Common myeloid progenitor, CD34-positive (primary cell): Measurements from ENCODE around the gene TENM4.

Experiments used
- CTCF ChIA-PET: fragments of 350-600 bp; sonication (Branson Sonifier 250); formaldehyde crosslinking; loops from one replicate; lab custom pipeline; 2021; ENCODE audit warnings: antibody characterized with exemption; lab: Charles Lee
- POLR2A ChIA-PET: fragments of 350-600 bp; sonication (Branson Sonifier 250); formaldehyde crosslinking; loops from one replicate; lab custom pipeline; 2021; ENCODE audit warnings: antibody characterized with exemption; lab: Charles Lee
- DNase-seq, 3 donors: peaks; one replicate each; pipeline versions ENCODE4 v3.0.0 to v3.0.0-alpha.2; 2013
- H3K27ac ChIP-seq, 2 experiments: 1 replicate in 1 of 2; 2 replicates in 1 of 2; pipeline ENCODE4 v1.7.0; 2013; ENCODE audit warnings: inconsistent platforms in 2 of 2, low read length in 2 of 2, mild to moderate bottlenecking in 2 of 2, low read depth in 1 of 2, moderate library complexity in 1 of 2; ENCODE audit not compliant: severe bottlenecking in 2 of 2, insufficient read depth in 1 of 2, poor library complexity in 1 of 2
- H3K27me3 ChIP-seq, 5 experiments: replicated peaks in 2 of 5; 1 replicate in 3 of 5; 2 replicates in 2 of 5; pipeline versions ENCODE4 v1.6.1 to v1.7.0; 2013; ENCODE audit warnings: low read length in 4 of 5, mild to moderate bottlenecking in 2 of 5, moderate library complexity in 2 of 5, inconsistent platforms in 1 of 5; ENCODE audit not compliant: insufficient read depth in 5 of 5, control insufficient read depth in 4 of 5
- H3K36me3 ChIP-seq, 4 experiments: 1 replicate in 2 of 4; 2 replicates in 2 of 4; pipeline versions ENCODE4 v1.6.1 to v1.7.0; 2013; ENCODE audit warnings: low read length in 3 of 4, control low read depth in 1 of 4, mild to moderate bottlenecking in 1 of 4; ENCODE audit not compliant: control insufficient read depth in 4 of 4, insufficient read depth in 4 of 4
- H3K4me1 ChIP-seq, 4 experiments: 1 replicate in 3 of 4; 2 replicates in 1 of 4; pipeline versions ENCODE4 v1.6.1 to v1.7.1; 2013; ENCODE audit warnings: low read length in 3 of 4, mild to moderate bottlenecking in 3 of 4, control low read depth in 1 of 4, inconsistent platforms in 1 of 4, moderate library complexity in 1 of 4; ENCODE audit not compliant: control insufficient read depth in 4 of 4, insufficient read depth in 4 of 4; ENCODE audit errors: control extremely low read depth in 1 of 4
- H3K4me3 ChIP-seq, 7 experiments: 1 replicate in 4 of 7; 2 replicates in 3 of 7; pipeline versions ENCODE4 v1.5.1 to v1.7.0; 2013; ENCODE audit warnings: mild to moderate bottlenecking in 7 of 7, low read length in 6 of 7, moderate library complexity in 6 of 7, inconsistent platforms in 2 of 7, low read depth in 2 of 7, control low read depth in 1 of 7; ENCODE audit not compliant: insufficient read depth in 4 of 7, control insufficient read depth in 1 of 7; ENCODE audit errors: extremely low read depth in 1 of 7
- H3K9me3 ChIP-seq, 5 experiments: 1 replicate in 4 of 5; 2 replicates in 1 of 5; pipeline versions ENCODE4 v1.6.1 to v1.7.1; 2013; ENCODE audit warnings: low read length in 4 of 5, mild to moderate bottlenecking in 2 of 5, inconsistent platforms in 1 of 5, low read depth in 1 of 5, moderate library complexity in 1 of 5; ENCODE audit not compliant: control insufficient read depth in 4 of 5, insufficient read depth in 2 of 5; ENCODE audit errors: control extremely low read depth in 1 of 5
- WGBS: methylation state at CpG from one replicate; pipeline ENCODE4 v1.1.5; 2013; ENCODE audit not compliant: insufficient coverage; 5-methylcytosine and 5-hydroxymethylcytosine counted together

Gene TENM4

DNA sequence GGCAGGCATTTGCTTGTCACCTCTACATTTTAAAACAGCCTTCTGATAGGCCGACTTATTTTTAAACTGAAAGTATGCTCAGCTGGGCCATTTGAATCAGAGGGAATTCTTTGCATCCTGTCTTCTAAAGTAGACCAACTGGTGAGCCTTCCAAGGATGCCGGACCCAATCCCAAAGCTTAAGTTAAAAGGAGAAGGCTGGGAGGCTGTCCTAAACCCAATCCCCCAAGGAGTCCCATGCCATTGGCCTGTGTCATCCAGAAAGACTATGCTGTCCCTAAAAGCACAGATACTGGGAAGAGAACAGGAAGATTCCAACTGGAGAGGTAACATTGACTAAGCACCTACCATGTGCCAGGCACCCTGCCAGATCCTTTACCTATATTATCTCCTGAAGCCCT lies 18.0 kb downstream of the TENM4 start:
- no peak for DNase-seq
- Histone ChIP-seq H3K36me3 (no peaks in the 10 kb centered on the region), H3K4me1 (no peaks in the 10 kb centered on the region), H3K9me3 (peaks cover 0 to 1% (median 0%) of the 10 kb centered on the region in 5 experiments), H3K27ac (no peak overlapping the region), H3K27me3 (peaks cover 0 to 10% (median 4%) of the 10 kb centered on the region in 5 experiments), H3K4me3 (no peak overlapping the region)
- WGBS: 96% methylated on average over 2 of the region's 2 CpGs
- POLR2A ChIA-PET: no interaction called here
- CTCF ChIA-PET: no interaction called here

DNA sequence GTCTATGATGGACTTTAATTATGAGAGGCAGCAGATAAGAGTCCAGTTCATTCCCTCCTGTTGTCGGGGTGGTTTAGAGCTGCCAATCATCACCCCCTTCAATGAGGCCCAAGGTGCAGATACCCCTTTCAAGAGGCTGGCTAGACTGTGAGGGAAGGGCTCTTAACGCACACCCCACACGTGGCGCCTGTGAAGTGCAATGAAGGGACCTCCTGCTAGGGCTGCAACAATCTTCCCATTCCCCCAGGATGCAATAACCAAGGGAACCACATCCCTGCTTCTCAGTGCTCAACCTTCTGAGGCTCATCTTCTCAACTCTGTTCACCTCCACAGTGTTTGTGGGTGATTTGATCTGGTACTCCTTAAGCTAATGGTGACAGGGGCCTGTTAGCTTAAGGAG lies 19.0 kb downstream of the TENM4 start:
- Histone ChIP-seq H3K27ac (no peak overlapping the region), H3K4me1 (no peaks in the 10 kb centered on the region), H3K9me3 (peaks cover 0 to 1% (median 0%) of the 10 kb centered on the region in 5 experiments), H3K27me3 (peaks cover 0 to 9% (median 4%) of the 10 kb centered on the region in 5 experiments), H3K36me3 (no peaks in the 10 kb centered on the region), H3K4me3 (no peak overlapping the region)
- ChIA-PET CTCF (no interaction called here), POLR2A (no interaction called here)
- 88% methylated on average over 2 of the region's 4 CpGs for WGBS
- no peak for DNase-seq

DNA sequence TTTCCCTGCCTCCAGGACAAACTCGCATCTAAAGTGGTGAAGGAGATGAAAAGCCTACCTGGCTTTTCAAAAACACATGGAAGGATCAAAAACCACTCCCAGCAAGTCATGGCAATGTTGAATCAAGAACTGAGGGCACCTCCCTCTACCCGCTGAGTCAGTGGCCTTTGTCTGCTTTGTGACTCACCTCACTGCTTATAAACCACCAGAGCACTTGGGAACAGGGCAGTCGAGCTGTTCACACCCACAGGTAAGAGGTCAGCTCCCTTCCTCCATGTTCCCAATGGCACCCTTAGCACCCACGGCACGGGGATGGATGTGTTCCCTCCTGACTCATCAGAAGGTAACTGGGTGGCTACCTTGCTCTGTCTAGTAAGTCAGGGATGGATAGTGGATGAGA lies 21.7 kb downstream of the TENM4 start:
- Histone ChIP-seq H3K4me1 (no peaks in the 10 kb centered on the region), H3K27me3 (peaks cover 0 to 9% (median 4%) of the 10 kb centered on the region in 5 experiments), H3K36me3 (no peaks in the 10 kb centered on the region), H3K27ac (no peak overlapping the region), H3K9me3 (peaks cover 0 to 11% (median 1%) of the 10 kb centered on the region in 5 experiments), H3K4me3 (no peak overlapping the region)
- ChIA-PET CTCF (no interaction called here), POLR2A (no interaction called here)
- no peak for DNase-seq
- WGBS: 100% methylated on average over 1 of the region's 5 CpGs

DNA sequence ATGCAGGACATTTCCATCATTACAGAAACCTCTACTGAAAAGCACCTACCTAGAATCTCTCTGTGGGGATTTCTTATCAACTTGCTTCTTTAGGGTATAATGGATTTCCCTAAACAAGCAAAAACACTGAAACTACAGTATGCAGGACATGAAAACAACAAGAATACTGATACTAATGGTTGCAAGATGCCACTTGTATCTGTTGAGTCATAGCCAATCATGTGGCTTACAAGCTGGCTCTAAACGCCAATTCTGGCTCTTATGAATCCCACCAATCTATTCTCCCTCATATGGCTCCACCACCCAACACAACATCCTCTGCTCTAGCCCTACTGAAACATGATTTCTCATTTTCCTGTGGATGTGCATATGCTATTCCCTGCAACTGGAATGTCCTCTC lies 22.6 kb downstream of the TENM4 start:
- no peaks in the 10 kb centered on the region for H3K4me1 ChIP-seq
- H3K27ac ChIP-seq: no peak overlapping the region
- 93% methylated on average over 1 of the region's 1 CpG for WGBS
- H3K4me3 ChIP-seq: no peak overlapping the region
- no peak for DNase-seq
- CTCF ChIA-PET: no interaction called here
- no peaks in the 10 kb centered on the region for H3K36me3 ChIP-seq
- peaks cover 0 to 9% (median 4%) of the 10 kb centered on the region in 5 experiments for H3K27me3 ChIP-seq
- H3K9me3 ChIP-seq: peaks cover 0 to 11% (median 1%) of the 10 kb centered on the region in 5 experiments
- POLR2A ChIA-PET: no interaction called here

DNA sequence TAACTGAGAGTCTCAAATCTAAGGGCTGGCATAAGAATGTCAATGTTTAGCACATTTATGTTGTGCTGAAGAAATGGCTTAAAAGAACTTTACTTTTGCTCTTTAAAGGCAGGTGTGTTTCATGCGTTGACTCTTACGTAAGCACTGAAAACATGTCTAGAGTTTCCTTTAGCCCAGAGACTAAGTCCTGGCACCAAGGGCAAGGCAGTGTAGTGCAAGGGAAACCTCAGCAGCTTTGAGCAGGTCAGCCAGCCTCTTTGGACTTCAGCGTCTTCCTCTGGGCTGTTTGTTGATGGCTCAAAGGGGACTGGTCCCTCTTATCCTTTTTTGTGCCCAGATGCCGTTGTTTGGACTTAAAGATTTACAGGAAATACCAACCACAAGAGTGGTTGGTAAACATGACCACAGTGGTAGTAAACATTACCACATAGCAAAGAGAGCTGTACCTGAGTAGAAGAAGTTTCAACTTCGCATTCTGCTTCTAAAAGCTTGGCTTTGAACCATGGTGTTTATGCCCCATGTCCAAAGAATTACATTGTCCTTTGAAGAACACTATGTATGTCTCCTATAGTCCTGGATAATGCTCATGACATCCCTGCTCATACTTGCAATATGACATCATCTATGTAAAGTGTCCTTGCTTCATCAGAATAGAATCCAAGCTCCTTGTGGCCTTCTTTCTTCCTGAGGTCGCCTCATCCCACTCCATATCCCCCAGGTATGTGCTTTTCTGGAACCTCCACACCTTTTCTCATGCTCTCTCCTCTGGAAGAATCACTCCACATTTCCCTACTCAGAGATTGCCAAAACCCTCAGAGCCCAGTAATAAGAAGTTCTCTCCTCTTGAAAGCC lies 23.5 kb downstream of the TENM4 start:
- POLR2A ChIA-PET: no interaction called here
- H3K27ac ChIP-seq: no peak overlapping the region
- peaks cover 0 to 9% (median 4%) of the 10 kb centered on the region in 5 experiments for H3K27me3 ChIP-seq
- WGBS: 98% methylated on average over 4 of the region's 6 CpGs
- peaks cover 0 to 11% (median 1%) of the 10 kb centered on the region in 5 experiments for H3K9me3 ChIP-seq
- CTCF ChIA-PET: no interaction called here
- no peaks in the 10 kb centered on the region for H3K4me1 ChIP-seq
- DNase-seq: no peak
- no peak overlapping the region for H3K4me3 ChIP-seq
- no peaks in the 10 kb centered on the region for H3K36me3 ChIP-seq

DNA sequence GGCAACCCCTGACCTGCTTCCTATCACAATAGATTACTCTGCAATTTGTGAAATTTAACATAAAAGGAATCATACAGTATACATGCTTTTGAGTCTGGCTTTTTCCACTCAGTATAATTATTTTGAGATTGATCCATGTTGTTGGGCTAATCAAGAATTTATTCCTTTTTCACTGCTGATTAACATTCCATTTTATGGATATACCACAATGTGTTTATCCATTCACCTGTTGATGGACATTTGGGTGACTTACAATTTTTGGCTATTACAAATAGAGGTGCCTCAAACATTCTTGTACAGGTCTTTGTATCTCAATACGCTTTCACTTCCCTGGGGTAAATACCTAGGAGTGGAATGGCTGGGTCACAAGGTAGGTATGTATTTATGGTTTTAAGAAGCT lies 24.9 kb downstream of the TENM4 start:
- H3K27ac ChIP-seq: no peak overlapping the region
- DNase-seq: no peak
- ChIA-PET CTCF (no interaction called here), POLR2A (no interaction called here)
- WGBS: 100% methylated on average over 1 of the region's 1 CpG
- H3K4me1 ChIP-seq: no peaks in the 10 kb centered on the region
- no peak overlapping the region for H3K4me3 ChIP-seq
- H3K36me3 ChIP-seq: no peaks in the 10 kb centered on the region
- peaks cover 0 to 8% (median 2%) of the 10 kb centered on the region in 5 experiments for H3K27me3 ChIP-seq
- H3K9me3 ChIP-seq: peaks cover 0 to 11% (median 0%) of the 10 kb centered on the region in 5 experiments

DNA sequence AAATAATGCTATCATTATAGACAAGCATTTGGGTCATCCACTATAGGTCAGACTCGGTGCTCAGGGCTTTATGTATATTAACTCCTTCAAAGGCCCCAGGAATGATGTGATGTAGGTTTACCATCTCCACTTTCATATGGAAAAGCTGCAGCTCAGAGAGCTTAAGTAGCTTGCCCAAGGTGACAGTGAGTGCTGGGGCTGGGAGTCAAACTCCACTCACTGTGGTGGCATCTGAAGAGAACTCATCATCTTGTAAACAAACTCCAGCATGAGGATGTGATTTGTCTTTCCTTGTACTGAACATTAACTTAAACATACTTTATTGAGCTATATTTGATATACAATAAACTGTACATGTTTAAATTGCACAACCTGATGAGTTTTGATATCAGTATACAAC lies 25.4 kb downstream of the TENM4 start:
- no peaks in the 10 kb centered on the region for H3K4me1 ChIP-seq
- no CpG with 5 or more reads among the region's 1 CpG for WGBS
- H3K9me3 ChIP-seq: peaks cover 0 to 11% (median 0%) of the 10 kb centered on the region in 5 experiments
- no peaks in the 10 kb centered on the region for H3K36me3 ChIP-seq
- H3K27ac ChIP-seq: no peak overlapping the region
- H3K27me3 ChIP-seq: peaks cover 0 to 8% (median 2%) of the 10 kb centered on the region in 5 experiments
- H3K4me3 ChIP-seq: no peak overlapping the region
- ChIA-PET POLR2A (no interaction called here), CTCF (no interaction called here)
- DNase-seq: no peak
